ENCODE measurements around the gene ADIPOR2. TPM values are rescaled to one million over a fixed set of nuclear protein-coding genes. Genes with fewer than 3 reads are reported as not detected.

Gene ADIPOR2
- total RNA-seq, 1 experiment from 2014 or later: 58.5 TPM

DNA sequence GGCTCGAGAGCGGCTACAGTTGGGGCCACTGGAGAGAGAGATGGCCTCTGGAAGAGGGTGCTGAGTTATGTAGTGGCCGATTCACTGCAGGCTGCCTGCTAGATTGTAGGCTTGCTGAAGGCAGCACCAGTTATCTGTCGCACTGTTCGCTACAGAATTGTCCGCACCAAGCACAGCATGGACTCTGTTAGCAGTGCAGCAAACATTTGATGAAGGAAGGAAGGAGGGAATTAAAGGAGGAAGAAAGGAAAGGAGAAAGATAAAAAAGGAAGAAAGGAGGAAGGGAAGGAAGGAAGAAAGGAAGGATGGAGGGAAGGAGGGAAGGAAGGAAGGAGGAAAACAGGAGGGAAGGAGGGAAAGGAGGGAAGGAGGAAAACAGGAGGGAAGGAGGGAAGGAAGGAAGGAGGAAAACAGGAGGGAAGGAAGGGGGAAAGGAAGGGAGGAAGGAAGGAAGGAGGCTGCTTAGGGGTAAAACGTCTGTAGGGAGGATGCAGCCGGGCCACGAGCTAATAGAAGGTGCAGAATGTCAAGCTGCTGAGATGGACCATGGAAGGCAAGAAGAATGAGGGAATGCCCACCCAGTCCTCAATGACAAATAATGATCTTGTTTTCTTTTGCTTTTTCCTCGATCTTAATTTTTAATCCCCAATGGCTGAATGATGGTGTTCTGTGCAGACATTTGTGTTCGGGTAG lies 27.3 kb upstream of the ADIPOR2 start:
- H3K27ac Mint-ChIP-seq (ENCODE audit: low read depth, unreplicated experiment): peak overlapping the region; percentile 28
- TF ChIP-seq, protein P1, sequence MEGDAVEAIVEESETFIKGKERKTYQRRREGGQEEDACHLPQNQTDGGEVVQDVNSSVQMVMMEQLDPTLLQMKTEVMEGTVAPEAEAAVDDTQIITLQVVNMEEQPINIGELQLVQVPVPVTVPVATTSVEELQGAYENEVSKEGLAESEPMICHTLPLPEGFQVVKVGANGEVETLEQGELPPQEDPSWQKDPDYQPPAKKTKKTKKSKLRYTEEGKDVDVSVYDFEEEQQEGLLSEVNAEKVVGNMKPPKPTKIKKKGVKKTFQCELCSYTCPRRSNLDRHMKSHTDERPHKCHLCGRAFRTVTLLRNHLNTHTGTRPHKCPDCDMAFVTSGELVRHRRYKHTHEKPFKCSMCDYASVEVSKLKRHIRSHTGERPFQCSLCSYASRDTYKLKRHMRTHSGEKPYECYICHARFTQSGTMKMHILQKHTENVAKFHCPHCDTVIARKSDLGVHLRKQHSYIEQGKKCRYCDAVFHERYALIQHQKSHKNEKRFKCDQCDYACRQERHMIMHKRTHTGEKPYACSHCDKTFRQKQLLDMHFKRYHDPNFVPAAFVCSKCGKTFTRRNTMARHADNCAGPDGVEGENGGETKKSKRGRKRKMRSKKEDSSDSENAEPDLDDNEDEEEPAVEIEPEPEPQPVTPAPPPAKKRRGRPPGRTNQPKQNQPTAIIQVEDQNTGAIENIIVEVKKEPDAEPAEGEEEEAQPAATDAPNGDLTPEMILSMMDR (IDR thresholded peaks at IDR 0.05; ENCODE audit: unreplicated experiment): no peak
- DNase-seq (ENCODE audit: unreplicated experiment): no peak
- peaks cover 9% of the 10 kb centered on the region for H3K4me1 Mint-ChIP-seq (ENCODE audit: insufficient read depth, unreplicated experiment)
- H3K36me3 Mint-ChIP-seq (ENCODE audit: insufficient read depth, unreplicated experiment): no peaks in the 10 kb centered on the region
- peak overlapping the region; percentile 56 for H3K4me3 Mint-ChIP-seq (ENCODE audit: unreplicated experiment)
- intact Hi-C loops (cut with micrococcal nuclease): no loop called here
- POLR2A ChIA-PET: no interaction called here
- CTCF ChIA-PET: no interaction called here
- no peaks in the 10 kb centered on the region for H3K27me3 Mint-ChIP-seq (ENCODE audit: insufficient read depth, unreplicated experiment)
- BruUV-seq (replicated peaks): no TSS peak
- no peaks in the 10 kb centered on the region for H3K9me3 Mint-ChIP-seq (ENCODE audit: unreplicated experiment)

- CTCF ChIA-PET: interaction anchor here (1.0 to 1.1 kb wide), 2 partner anchors 9 to 13 kb away, joined by 3 to 4 read pairs; no protein-coding TSS in a partner anchor
- Mint-ChIP-seq H3K4me3 (ENCODE audit: unreplicated experiment) (no peak overlapping the region), H3K27me3 (ENCODE audit: insufficient read depth, unreplicated experiment) (no peaks in the 10 kb centered on the region), H3K36me3 (ENCODE audit: insufficient read depth, unreplicated experiment) (no peaks in the 10 kb centered on the region), H3K9me3 (ENCODE audit: unreplicated experiment) (no peaks in the 10 kb centered on the region), H3K27ac (ENCODE audit: low read depth, unreplicated experiment) (no peak overlapping the region), H3K4me1 (ENCODE audit: insufficient read depth, unreplicated experiment) (peaks cover 4% of the 10 kb centered on the region)
- POLR2A ChIA-PET: interaction anchor here (0.8 to 1.0 kb wide), 2 partner anchors 11 to 25 kb away, joined by 3 to 4 read pairs; partner anchors contain the start of gene ADIPOR2
- intact Hi-C loops (cut with micrococcal nuclease): no loop called here
- BruUV-seq (replicated peaks): no TSS peak
- DNase-seq (ENCODE audit: unreplicated experiment): no peak
- TF ChIP-seq, protein P1 (IDR thresholded peaks at IDR 0.05; ENCODE audit: unreplicated experiment): no peak
Measured at GRCh38 chr12:1665366-1665765, 25.5 kb upstream of the ADIPOR2 start.

GRCh38 chr12:1666215-1666614 lies 24.7 kb upstream of the ADIPOR2 start:
- TF ChIP-seq, protein P1 (IDR thresholded peaks at IDR 0.05; ENCODE audit: unreplicated experiment): no peak
- Mint-ChIP-seq H3K36me3 (ENCODE audit: insufficient read depth, unreplicated experiment) (no peaks in the 10 kb centered on the region), H3K4me1 (ENCODE audit: insufficient read depth, unreplicated experiment) (no peaks in the 10 kb centered on the region), H3K4me3 (ENCODE audit: unreplicated experiment) (no peak overlapping the region), H3K9me3 (ENCODE audit: unreplicated experiment) (no peaks in the 10 kb centered on the region), H3K27me3 (ENCODE audit: insufficient read depth, unreplicated experiment) (no peaks in the 10 kb centered on the region), H3K27ac (ENCODE audit: low read depth, unreplicated experiment) (no peak overlapping the region)
- no TSS peak for BruUV-seq (replicated peaks)
- intact Hi-C loops (cut with micrococcal nuclease): no loop called here
- ChIA-PET POLR2A (no interaction called here), CTCF (interaction anchor here (0.7 kb wide), 2 partner anchors 8 to 25 kb away, joined by 3 to 4 read pairs; partner anchors contain the start of gene ADIPOR2)
- no peak for DNase-seq (ENCODE audit: unreplicated experiment)

DNA sequence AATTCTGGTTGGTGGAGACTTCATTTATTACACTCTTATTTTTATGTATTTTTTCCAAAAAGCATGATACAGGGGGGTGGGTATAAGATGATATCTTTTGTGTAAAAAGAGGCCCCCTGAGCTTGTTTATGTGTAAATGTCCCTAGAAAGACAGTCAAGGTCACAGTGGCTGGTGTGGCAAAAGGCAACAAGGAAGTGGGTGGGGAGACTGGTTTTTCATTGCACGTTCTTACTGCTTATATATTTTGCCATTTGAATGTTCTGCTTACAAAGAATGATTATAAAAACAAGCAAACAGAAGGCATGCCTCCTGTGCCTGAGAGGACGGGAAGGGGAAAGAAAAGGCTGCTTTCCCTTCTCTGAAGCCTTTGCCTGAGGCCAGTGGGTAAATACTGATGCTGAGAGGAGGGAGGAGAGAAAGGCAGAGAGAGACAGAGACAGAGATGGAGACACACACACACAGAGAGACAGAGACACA lies 24.1 kb upstream of the ADIPOR2 start:
- no TSS peak for BruUV-seq (replicated peaks)
- CTCF ChIA-PET: interaction anchor here (0.7 kb wide), 2 partner anchors 8 to 24 kb away, joined by 3 to 4 read pairs; partner anchors contain the start of gene ADIPOR2
- DNase-seq (ENCODE audit: unreplicated experiment): no peak
- H3K27ac Mint-ChIP-seq (ENCODE audit: low read depth, unreplicated experiment): no peak overlapping the region
- intact Hi-C loops (cut with micrococcal nuclease): no loop called here
- TF ChIP-seq, protein P1 (IDR thresholded peaks at IDR 0.05; ENCODE audit: unreplicated experiment): no peak
- POLR2A ChIA-PET: interaction anchor here (0.6 kb wide), 1 partner anchor 15 kb away, joined by 3 read pairs; no protein-coding TSS in a partner anchor
- no peaks in the 10 kb centered on the region for H3K4me1 Mint-ChIP-seq (ENCODE audit: insufficient read depth, unreplicated experiment)
- peaks cover 4% of the 10 kb centered on the region for H3K36me3 Mint-ChIP-seq (ENCODE audit: insufficient read depth, unreplicated experiment)
- H3K9me3 Mint-ChIP-seq (ENCODE audit: unreplicated experiment): no peaks in the 10 kb centered on the region
- no peak overlapping the region for H3K4me3 Mint-ChIP-seq (ENCODE audit: unreplicated experiment)
- H3K27me3 Mint-ChIP-seq (ENCODE audit: insufficient read depth, unreplicated experiment): no peaks in the 10 kb centered on the region
